Cortex of kidney (tissue), 1 donor: ENCODE results near the gene CERS6.
"Not testable (repeated sequence)": the region's sequence is repeated elsewhere in the genome, so short reads cannot be mapped to it uniquely, and the experiment has no call there.

Experiments used
- DNase-seq: peaks from one replicate; lab custom pipeline; 2025; lab: John Stamatoyannopoulos, UW

CERS6 gene

DNA sequence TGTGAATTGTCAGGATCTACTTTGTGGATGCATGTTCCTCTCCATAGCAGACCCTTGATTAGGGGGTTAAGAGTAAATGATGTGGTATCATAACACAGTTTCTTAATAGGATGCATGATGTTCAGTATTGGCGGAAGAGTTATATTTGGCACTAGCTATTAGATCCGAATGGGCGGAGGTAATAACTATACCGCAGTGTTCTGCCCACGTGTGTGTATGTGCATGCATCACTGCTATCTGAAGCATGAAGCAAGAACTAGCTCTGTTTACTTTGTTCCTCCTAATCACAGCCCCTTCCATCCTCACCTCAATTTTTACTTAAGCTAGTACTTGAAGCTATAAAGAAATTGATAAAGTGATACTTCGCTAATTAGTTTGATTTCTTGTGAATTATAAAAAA, 186.8 kb downstream of the CERS6 start:
- no peak for DNase-seq

DNA sequence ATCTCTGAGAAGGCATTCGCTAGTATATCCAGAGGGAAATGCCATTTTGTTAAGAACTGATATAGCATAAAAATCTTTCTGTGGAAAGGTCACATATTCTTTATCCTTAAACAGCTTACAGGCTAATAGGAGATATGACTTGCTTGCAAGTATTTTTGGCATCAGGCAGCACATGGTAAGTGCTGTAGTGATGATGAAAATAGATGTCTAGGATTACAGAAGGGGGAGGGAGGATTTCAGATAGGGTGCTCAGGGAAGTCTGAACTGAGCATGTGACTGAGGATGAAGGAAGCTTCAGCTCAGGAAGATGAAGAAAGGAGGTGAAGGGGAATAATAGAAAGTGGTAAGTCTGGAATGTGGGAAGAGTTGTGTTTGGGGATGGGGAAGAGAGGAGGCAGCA, 187.9 kb downstream of the CERS6 start:
- no peak for DNase-seq

DNA sequence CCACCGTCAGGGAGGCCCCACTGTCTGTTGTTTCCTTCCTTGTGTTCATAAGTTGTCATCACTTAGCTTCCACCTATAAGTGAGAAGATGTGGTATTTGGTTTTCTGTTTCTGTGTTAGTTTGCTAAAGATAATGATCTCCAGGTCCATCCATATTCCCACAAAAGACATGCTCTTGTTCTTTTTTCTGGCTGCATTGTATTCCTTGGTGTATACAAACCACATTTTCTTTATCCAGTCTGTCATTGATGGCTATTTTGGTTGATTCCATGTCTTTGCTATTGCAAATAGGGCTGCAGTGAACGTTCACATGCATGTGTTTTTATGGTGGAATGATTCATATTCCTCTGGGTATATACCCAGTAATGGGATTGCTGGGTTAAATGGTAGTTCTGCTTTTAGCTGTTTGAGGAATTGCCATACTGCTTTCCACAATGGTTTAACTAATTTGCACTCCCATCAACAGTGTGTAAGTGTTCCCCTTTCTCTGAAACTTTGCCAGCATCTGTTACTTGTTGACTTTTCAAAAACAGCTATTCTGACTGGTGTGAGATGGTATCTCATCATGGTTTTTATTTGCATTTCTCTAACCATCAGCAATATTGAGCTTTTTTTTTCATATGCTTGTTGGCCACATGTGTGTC, 189.7 kb downstream of the CERS6 start:
- no peak for DNase-seq

DNA sequence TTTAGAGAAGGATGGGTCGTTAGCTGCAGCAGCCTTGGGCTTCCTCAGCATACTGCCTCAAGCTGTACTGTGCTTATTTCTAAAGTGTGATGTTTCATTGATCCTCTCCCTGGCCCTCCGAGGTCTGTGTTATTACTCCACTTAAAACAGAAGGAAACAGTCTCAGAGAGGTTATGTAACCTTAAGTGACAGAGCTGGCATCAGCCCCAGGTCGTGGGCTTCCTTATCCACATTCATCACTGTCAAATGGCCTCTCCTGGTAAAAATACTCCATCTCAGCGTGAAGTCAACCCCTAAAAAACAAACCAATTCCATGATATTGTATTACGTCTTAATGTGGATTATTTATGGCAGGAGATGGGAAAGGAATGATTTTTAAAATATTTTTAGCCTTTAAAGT, 193.0 kb downstream of the CERS6 start:
- DNase-seq = no peak

DNA sequence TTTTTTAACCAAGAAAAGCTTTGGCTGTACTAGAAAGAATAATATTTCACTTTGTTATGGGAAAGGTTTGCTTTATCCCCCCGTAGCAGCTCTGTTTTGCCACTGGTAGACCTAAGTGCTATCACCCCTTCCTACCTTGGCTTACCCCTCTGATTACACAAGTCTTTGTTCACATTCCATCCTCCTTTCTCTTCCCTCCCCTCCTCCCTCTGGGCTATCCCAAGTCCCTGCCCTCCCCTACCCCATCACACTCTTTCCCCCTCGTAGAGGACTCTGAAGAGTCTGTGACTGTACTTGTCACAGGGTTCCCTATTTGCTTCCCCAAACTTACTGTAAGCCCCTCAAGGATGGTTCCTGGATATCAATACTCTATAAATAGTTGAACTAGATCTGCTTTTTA, 193.5 kb downstream of the CERS6 start:
- no peak for DNase-seq

DNA sequence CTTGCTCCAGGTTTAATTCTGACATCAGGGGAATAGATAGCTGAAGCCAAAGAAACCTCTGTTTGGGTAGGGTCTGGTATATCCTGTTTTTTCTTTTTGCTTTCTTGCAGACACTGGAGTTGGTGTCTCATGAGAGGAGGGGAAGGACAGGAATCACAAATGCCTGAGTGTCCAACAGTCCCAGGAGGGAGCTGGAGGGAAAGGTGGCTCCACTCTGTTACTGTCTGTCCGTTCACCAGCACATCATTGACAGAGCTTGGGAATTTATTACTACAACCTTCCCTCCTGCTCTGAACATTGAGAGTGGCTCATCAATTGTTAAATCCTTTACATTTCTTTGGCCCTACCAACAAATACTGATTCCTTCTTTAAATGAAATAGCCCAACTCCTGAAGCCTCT, 194.1 kb downstream of the CERS6 start:
- DNase-seq = no peak

DNA sequence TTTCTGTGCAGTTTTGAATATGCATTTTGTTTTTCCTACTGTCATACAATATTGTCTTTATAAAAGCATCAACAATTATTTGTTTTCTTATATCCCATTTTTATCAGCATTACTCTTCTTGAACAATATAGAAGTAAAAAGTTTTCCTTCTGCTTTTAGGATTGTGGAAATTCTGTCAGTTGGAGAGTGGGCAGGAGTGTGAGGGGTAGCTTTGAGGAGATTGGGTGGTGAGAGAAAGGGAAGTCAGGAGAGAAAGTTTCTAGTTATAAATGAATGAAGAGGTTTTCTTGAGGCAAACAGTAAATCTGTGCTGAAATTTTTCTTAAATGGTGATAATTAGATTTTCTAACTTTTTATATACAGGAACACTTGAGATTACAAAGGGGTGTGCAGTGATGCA, 194.7 kb downstream of the CERS6 start:
- no peak for DNase-seq

DNA sequence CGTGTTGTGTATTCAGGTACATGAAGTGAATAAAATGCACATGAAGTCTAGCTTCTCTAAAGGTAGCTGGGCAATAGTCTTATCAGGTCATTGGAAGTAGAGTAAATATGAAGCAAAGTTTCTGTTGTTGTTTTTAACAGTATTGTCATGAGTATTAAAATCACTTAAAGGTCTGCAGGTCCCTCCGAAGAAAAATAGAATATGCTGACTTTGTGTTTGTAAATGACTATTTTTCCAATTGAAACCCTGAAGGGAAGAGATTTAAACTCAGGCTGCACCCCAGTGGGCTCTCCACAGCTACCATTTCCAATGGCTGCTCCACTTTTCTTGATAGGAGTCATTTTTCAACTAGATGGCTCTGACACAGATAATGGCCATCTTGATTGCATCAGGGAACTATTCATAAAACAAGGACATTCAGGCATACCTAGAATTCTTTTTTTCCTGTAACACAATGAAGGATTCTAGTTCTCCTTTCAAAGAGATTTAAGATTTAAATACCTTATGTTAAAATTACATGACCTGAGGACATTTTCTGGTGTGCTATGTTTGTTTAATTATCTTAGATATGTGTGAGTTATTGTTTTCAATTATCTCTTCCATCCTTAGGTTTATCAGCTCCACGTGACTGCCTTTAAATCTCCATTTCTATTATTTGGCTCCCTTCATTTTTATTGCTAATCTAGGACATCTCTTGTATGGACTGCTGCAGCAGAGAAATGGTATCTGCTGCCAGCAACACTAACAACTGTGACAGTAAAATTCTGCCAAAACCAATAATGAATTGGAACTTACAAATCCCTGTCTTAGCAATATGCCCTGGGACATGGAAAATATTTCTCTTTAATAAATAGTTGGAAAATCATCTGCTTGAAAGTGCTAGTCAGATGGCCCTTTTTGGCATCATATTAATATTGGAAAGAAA, 197.2 kb downstream of the CERS6 start:
- DNase-seq = no peak

DNA sequence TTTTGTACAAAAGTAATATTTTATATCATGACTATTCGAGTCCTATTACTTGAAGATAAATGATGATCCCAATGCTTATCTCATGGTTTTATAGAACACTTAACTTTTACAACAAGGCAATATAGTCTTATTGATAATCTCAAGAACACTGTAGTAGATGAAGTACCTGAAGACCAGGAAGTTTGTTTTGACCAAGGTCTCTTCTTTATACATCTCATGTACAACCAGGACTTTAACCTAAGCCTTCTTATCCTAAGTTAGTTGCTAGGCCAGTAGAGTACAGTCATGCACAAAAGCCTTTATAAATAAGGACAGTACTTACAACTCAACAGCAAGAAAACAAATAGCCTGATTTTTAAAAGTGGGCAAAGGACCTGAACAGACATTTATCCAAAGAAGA, 198.6 kb downstream of the CERS6 start:
- no peak for DNase-seq

DNA sequence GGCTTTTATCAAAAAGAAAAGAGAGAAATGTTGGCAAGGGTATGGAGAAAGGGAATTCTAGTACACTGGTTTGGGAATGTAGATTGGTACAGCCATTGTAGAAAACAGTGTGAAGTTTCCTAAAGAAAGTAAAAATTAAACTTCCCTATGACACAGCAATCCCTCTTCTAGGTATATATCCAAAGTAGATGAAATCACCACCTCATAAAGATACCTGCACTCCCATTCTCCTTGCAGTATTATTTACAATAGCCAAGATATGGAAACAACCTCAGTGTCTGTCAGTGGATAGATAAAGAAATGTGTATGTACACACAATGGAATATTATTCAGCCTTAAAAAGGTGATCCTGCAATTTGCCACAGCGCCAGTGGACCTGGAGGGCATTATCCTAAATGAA, 199.1 kb downstream of the CERS6 start:
- DNase-seq = no peak

DNA sequence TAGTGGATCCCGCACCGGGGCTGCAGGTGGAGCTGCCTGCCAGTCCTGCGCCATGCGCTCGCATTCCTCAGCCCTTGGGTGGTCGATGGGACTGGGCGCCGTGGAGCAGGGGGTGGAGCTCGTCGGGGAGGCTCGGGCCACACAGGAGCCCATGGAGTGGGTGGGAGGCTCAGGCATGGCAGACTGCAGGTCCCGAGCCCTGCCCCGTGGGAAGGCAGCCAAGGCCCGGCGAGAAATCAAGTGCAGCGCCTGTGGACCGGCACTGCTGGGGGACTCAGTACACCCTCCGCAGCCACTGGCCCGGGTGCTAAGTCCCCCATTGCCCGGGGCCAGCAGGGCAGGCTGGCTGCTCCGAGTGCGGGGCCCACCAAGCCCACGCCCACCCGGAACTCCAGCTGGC, 201.3 kb downstream of the CERS6 start:
- not testable (repeated sequence) for DNase-seq

DNA sequence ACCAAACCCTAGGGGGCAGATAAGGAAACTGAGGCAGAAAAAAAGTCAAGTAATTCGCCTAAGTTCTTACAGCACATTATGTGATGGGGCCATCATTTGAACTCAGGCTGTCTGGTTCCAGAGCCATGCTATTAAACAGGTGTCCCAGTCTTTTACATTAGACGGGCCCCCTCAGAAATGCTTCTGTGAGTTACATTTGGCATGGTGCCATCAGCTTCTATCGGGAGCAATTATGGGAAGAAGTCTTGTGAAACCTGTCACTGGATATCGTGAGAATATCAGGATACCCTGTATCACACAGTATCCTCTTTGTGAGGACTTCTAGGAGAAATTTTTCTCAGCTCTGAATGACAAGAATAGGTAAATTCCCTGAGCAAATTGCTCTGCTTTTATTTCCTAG, 202.6 kb downstream of the CERS6 start:
- DNase-seq = no peak

DNA sequence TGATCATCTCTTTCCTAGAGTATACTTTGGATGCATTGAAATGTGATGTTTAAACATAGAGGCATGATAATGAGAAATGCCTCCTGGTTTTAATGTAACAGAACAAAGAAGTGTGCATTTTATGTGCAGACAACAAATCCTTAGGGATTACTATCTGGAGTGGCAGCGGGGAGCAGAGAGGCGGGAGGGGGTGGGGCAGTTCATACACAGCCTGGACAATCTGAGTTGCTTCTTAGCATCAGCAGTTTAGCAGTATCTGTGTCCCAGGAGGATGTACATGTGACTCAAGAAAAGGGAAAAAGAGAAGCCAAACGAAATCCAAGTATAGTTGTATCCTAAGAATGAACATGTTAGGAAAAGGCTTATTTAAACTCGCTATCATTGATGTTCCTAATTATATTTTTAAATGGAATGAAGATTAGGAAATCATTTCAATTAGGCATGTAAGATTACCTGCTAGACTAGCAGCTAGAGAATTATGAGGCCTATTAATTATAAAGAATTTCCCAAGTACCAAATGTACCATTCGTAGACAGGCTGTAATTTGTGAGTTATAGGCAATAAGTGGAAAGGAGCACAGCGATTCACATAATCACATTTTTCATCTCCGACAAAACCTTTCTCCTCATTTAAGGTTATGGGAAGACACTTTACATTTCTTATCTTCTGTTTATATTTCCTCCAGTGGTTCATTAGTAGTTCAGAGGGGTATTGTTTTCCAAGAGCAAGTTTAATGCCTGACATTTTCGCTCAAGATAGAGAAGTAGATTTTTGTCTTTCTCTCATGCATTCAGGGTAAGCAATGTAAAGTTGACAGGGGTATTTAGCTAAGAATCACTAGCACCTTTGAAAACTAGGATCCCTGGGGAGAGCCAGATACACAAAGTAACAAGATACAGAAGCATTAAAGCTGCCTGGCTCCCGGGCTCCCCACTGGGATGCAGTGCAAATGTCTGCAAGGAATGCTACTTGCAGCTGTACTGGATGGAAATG, 205.1 kb downstream of the CERS6 start:
- DNase-seq = no peak

DNA sequence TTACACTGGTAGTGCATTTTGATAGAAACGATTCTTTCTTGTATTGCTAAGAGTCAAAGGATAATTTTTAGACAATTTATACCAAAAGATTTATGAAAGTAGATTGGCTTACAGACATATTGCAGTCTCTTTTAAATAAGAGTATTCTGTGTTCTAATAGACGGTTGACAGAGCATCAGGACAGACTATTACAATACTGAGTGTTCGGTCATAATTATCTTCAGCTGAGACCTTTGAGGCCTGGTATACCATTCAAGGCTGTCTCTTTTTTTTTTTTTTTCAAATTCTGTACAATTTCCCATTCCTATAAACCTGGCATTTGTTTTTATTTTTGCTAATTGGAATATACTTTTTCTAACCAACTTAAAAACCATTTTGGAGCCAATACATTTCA, 205.8 kb downstream of the CERS6 start:
- DNase-seq = no peak

DNA sequence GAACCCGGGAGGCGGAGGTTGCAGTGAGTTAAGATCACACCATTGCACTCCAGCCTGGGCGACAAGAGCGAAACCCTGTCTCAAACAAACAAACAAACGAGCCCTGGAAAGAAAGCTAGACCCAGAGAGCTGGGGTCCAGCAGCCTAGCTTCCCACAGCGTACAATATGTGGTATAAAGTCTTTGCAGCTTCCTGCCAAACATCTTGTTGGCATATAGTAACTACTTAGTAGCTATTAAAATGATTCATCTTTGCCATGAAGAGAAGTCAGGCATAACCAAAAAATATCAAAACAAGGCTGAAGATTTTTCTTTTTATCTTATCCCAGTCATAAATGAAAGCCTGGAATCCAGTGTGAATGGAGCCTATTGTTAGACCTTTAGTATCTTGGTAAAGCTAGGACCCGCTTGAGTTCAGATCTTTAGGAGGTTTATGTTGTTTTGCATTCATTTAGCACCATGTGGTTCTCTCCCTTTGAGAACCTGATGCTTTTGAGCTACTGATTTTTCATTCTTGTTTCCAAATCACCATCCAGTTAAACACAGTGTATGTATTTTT, 206.7 kb downstream of the CERS6 start:
- no peak for DNase-seq

DNA sequence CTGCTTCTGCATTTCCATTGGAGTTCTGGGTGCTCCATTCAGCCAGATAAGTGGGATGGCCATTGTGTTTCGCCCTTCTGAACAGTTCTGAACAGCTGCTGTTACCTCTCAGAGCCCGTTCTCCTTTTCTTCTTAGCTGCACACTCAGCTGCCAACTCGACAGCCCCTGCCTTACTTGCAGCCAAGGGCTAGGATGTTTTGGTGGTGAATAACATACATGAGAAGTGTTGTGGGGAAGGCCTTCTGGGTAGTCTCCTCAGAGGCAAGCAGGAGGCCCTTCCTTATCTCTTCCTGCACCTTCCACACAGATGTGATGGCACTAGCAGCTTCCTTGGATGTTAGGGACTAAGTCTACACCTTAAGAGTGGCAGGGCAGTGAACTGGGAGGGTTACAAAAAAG, 207.9 kb downstream of the CERS6 start:
- DNase-seq = no peak

DNA sequence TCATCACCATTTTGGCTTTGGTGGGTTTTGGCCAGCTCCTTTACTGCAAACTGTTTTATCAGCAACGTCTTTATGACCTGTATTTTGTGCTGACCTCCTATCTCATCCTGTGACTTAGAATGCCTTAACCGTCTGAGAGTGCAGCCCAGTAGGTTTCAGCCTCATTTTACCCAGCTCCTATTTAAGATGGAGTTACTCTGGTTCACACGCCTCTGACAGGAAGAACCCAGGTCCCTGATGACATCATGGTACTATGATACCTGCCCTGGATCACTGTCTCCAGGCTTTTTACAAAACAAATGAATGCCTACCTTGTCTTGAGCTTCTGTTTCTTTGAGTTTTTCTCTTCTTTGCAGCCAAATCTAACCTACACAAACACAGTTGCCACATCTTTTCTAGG, 208.6 kb downstream of the CERS6 start:
- DNase-seq = not testable (repeated sequence)

DNA sequence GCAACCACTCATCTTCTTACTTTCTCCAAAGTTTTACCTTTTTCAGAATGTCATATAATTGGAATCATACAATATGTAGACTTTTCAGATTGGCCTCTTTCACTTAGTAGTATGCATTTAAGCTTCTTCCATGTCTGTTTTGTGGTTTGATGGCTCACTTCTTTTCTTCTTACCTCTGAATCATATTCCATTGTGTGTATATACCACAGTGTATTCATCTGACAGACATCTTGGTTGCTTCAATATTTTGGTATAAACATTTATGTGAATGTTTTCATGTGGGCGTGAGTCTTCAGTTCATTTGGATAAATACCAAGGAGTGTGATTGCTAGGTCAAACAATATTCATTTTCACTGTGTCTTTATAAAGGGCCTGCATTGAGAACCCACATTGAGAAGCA, 210.3 kb downstream of the CERS6 start:
- DNase-seq = no peak

DNA sequence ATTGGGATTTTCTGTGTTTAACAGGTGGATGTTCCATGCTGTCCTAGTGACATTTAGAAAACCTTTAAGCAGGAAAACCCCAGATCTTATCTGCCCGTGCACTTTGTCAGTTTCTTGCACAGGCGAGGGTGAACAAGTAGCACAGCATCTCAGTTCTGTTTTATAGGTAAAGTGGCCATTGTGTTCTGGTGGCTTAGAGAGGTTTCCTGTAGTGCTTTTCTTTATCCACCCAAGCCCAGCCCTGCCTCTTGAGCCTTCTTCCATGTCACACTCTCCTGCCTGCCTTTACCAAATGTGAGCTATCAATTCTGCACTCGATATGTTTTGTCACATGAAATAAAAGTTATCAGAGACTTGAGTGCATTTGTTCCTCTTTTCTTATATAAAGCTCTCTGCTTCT, 211.1 kb downstream of the CERS6 start:
- DNase-seq = no peak

DNA sequence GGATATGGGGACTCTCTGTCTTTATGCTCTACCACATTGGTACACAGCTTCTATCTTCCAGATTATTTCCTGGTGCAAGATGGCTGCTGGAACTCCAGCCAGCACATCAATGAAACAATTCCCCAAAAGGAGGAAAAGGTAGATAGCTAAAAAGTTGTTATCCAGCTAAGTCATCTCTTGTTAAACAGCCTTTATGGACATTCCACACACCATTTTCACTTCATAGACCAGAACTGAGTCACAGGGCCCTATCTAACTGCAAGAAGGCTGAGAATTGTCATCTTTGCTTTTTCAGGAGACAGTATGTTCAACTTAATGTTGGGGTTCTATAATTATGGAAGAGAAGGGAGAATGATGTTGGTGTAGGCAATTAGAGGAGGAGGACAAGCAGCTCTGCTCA, 213.1 kb downstream of the CERS6 start:
- no peak for DNase-seq

DNA sequence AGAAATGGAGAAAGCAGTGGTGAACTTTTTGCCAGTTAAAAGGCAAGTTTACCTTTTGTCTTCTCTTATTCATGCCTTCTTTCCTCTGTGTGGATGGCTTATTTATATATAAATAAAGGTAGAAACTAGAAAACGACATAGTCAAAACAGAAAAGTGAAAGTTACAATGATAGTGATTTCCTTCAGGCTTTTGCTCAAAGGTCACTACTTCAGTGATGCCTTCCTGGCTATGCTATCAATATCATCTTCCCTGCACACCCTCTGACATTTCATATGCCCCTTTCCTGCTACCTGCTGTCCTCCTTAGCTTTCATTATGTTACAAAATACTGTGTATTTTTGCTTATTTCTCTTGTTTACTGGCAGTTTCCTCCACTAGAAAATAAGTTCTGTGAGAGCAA, 214.4 kb downstream of the CERS6 start:
- DNase-seq = no peak

DNA sequence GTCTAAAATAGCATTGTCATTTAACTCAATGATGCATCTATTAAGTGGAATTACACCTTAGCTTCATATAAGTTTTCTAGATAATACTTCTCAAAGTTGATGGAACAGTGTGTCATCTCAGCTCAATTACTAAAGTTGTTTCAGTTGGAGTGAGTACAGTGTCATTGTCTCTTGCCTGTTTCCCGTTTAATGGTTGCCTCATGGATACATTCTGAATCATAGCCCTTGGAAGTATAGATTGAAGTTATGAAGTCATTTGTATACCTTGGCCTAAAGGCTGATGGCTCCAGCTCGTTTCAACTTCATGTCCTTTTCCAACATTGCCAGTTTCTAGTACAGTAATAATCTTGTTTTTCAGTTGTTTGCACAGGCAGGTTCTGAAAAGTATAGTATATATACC, 215.9 kb downstream of the CERS6 start:
- no peak for DNase-seq
